Skeletal muscle cell (primary cell): Measurements from ENCODE around the gene KIAA2012.
A peak's percentile ranks its signal among the peaks of the same experiment; 100 is the strongest.

ENCODE experiments used
- DNase-seq: peaks from one replicate; pipeline ENCODE4 v3.0.0-alpha.2; 2010; ENCODE audit warnings: low read depth
- H3K4me3 ChIP-seq: 2 replicates; pipeline ENCODE4 v1.5.1; 2011; ENCODE audit warnings: low read depth, mild to moderate bottlenecking, control low read depth, low read length, moderate library complexity

The KIAA2012 gene

GRCh38 chr2:202109139-202109736 lies 36.2 kb downstream of the KIAA2012 start:
- H3K4me3 ChIP-seq: no peak overlapping the region
- no peak for DNase-seq

- peak; percentile 96 for DNase-seq
- H3K4me3 ChIP-seq: no peak overlapping the region
Observed at GRCh38 chr2:202109737-202110184, 36.7 kb downstream of the KIAA2012 start.

DNA sequence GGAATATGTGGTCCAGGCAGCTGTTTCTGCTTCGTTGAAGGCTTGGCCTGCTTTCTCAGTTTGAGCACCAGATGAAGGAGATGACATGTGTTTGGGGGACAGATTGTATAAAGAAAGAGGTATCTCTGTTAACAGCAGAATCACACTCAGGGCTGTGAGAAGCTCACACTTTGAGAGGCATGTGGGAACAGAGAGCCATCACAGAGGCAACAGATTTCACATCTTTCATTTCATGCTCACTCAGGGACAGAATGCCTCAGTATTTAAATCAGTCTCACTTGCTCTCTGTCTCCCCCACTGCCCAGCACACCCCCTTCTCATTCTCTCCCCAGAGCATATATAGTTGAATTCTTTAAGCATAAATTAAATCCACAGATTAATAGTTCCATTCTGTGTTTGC lies 37.4 kb downstream of the KIAA2012 start:
- no peak for DNase-seq

GRCh38 chr2:202112041-202112440 lies 39.0 kb downstream of the KIAA2012 start:
- no peak overlapping the region for H3K4me3 ChIP-seq

More for the DNA sequence above, 37.4 kb downstream of the KIAA2012 start:
- H3K4me3 ChIP-seq: no peak overlapping the region

DNA sequence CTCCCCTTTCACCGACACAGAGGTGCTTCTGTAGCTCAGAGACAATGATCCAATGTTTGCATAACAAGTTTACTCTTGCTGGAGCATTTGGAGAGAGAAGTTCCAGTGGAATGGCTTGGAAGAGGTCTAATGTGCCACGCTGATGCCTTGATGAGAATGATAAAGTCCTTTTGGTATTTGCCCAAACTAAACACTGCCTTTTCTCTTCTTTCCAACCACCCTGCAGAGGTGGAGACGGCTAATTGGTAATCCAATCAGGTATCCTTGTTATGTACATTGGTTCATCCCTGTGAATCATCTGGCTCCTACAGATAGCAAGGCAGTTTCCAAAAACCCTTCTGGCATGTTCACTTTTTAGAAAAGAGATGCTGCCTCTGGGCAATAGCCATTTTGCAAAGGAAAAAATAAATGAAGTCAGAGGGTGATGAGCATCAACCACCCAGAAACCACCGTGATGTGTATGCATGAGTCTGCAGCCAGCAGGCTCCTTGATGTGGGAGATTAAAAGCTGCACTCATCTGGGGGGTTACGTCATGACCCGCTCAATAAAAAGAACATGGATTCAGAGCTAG lies 40.6 kb downstream of the KIAA2012 start:
- no peak overlapping the region for H3K4me3 ChIP-seq

More at GRCh38 chr2:202112041-202112440, 39.0 kb downstream of the KIAA2012 start:
- no peak for DNase-seq

GRCh38 chr2:202114291-202114690 lies 41.2 kb downstream of the KIAA2012 start:
- DNase-seq: no peak
- no peak overlapping the region for H3K4me3 ChIP-seq

More for the DNA sequence above, 40.6 kb downstream of the KIAA2012 start:
- DNase-seq: peak; percentile 48

DNA sequence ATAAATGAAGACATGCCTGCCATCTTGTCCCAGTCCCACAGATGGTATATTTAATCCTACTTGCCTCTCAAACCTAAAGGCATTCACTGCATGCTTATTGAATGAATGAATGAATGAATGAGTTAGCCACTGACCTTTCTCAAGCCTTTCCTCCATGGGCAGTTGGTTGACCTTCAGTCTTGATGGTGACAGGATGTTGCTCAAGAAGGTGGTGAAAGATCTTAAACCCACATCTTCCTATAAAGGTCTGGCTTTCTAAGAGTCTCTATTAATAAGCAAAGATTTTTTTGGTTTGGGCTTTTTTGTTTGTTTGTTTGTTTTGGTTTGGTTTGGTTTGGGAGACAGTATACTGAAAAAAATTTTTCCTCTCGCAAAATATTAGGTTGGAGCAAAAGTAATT lies 41.7 kb downstream of the KIAA2012 start:
- no peak for DNase-seq
- H3K4me3 ChIP-seq: no peak overlapping the region

DNA sequence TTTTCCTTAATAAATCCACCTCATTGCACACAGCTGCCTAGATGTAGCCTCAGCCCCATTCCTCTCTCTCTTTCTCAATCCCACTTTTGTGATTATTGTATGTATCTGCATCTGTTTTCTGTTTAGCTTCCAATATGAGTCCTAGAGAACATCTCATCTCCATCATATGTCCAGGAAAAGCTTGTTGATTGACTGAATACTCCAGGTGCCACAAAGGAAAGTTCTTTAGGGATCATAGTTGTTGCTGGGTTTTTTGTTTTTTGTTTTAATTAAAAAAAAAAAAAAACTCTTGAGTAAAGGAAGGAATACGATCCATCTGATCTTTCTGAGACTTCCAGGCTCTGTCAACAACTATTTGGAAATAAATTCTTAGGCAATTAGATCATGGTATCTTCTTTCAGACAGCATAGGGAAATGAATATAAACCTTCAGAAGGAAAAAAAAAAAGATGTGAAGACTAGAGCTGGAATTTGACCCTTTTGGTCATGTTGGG lies 42.5 kb downstream of the KIAA2012 start:
- peak; percentile 52 for DNase-seq
- H3K4me3 ChIP-seq: no peak overlapping the region

DNA sequence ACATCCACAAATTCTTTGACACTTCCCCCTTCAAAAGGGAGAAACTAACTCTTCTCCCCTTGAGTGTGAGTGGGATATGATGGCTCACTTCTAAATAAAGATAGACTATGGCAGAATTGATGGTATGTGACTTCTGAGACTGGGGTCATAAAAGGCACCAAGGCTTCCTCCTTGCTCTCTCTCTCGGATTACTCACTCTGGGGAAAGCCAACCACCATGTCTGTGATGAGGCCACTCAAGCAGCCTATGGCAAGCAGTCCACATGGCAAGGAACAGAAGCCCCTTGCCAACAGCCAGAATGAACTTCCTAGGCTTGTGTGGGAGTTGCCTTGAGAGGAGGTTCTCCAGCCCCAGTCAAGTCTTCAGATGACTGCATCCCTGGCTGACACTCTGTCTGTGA lies 43.6 kb downstream of the KIAA2012 start:
- no peak overlapping the region for H3K4me3 ChIP-seq
- no peak for DNase-seq

GRCh38 chr2:202118168-202118567 lies 45.1 kb downstream of the KIAA2012 start:
- no peak for DNase-seq
- H3K4me3 ChIP-seq: no peak overlapping the region

GRCh38 chr2:202120828-202121227 lies 47.8 kb downstream of the KIAA2012 start:
- DNase-seq: no peak

GRCh38 chr2:202121532-202122162 lies 48.6 kb downstream of the KIAA2012 start:
- DNase-seq: no peak
- no peak overlapping the region for H3K4me3 ChIP-seq

More at GRCh38 chr2:202120828-202121227, 47.8 kb downstream of the KIAA2012 start:
- no peak overlapping the region for H3K4me3 ChIP-seq

GRCh38 chr2:202122163-202122540 lies 49.1 kb downstream of the KIAA2012 start:
- no peak overlapping the region for H3K4me3 ChIP-seq
- DNase-seq: no peak

- DNase-seq: no peak
- no peak overlapping the region for H3K4me3 ChIP-seq
Observed at GRCh38 chr2:202122980-202123720, 50.1 kb downstream of the KIAA2012 start.

- DNase-seq: no peak
Observed at GRCh38 chr2:202124286-202124685, 51.2 kb downstream of the KIAA2012 start.

DNA sequence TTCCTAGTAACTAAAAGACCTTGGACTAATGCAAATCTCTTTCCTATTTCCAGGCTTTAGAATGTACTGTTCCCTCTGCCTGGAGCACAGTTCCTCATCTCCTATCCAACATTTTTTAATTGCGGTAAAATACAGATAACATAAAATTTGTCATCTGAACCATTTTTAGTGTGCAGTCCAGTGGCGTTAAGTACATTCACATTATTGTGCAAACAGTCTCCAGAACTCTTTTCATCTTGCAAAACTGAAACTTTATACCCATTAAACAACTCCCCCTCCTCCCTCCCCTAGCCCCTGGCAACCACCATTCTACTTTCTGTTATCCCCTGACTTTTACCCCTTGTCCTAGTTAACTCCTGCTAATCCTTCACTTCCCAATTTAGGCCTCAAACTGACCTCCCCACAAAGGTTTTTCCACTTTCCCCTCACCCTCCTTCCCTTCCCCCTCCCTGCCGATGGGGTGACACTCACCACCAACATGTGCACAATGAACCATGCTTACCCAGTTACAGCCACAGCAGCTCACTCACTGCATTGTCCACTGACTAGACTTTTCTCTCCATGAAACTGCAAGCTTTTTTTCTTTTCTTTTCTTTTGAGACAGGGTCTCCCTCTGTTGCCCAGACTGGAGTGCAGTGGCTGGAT lies 54.8 kb downstream of the KIAA2012 start:
- no peak for DNase-seq
- no peak overlapping the region for H3K4me3 ChIP-seq

More at GRCh38 chr2:202124286-202124685, 51.2 kb downstream of the KIAA2012 start:
- no peak overlapping the region for H3K4me3 ChIP-seq

GRCh38 chr2:202129841-202130240 lies 56.8 kb downstream of the KIAA2012 start:
- H3K4me3 ChIP-seq: no peak overlapping the region
- no peak for DNase-seq

DNA sequence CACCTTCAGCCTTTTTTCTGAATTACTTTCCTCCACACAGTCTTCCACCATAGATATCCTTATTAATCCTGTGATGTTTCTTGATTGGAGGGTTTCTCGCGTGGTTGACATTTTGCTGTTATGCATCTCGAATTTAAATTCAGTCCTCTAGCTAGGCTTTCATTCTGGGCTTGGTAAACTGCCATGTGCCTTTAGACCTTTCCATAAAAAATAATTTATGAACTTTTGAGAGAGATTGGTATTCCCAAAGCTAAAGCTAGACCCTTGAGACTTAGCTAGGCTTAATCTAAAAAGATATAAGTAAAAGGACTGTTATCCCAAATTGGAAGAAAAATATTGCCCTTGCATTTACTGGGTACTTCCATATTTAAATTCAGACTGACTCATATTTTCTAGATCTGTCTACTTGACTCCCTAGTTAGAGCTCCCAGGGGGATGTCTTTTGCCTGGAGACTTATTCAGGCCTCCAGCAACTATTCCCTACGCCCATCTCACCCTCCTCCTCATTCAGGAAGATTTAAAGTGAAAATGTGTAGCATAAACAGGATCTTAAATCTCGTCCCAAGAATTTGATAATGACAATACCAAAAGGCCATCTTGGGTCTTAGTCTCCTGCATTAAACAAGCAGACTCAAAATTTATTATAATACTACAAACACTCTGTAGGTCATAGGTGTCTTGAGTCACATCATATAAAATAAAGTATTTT lies 60.3 kb downstream of the KIAA2012 start:
- no peak overlapping the region for H3K4me3 ChIP-seq
- DNase-seq: no peak

DNA sequence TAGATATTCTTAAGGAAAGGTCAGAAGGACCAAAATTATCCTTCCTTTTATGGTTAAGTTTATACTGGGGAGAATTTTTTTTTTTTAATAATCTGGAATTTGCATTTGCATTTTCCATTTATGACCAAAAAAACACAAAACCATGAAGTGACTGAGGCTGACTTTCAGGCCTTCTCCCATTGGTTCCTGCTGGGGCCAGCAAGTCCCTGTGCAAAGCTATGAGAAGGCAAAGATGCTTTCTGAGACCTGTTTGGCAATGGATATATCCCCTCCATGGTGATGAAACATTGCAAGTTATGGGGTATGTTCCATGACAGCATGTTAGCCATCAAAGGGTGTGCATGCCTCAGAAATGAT lies 60.8 kb downstream of the KIAA2012 start:
- H3K4me3 ChIP-seq: no peak overlapping the region
- no peak for DNase-seq
